SK-N-SH (cell line): ENCODE results near the gene CCDC69. TPM values are rescaled to one million over a fixed set of nuclear protein-coding genes. Genes with fewer than 3 reads are reported as not detected.

Experiments used
- CTCF ChIA-PET: fragments of 300-600, 350-600 bp; formaldehyde crosslinking; extraction: SDS; loops from one replicate; lab custom pipeline; 2021; lab: Yijun Ruan, JAX
- POLR2A ChIA-PET: fragments of 350-600 bp; sonication (Branson Sonifier 250); formaldehyde crosslinking; extraction: SDS; loops from one replicate; lab custom pipeline; 2020; ENCODE audit warnings: antibody characterized with exemption, inconsistent platforms; lab: Yijun Ruan, JAX
- DNase-seq: peaks from one replicate; pipeline ENCODE4 v3.0.0; 2012
- H2AFZ ChIP-seq: fragments of 200-600 bp; sonication (generic); 2 replicates; pipeline ENCODE4 v1.8.1; 2016; ENCODE audit warnings: antibody characterized with exemption, mild to moderate bottlenecking, low read depth
- H3F3A ChIP-seq: fragments of 200-600 bp; sonication (generic); replicated peaks from 2 replicates; pipeline ENCODE3; 2016; ENCODE audit warnings: antibody characterized with exemption, mild to moderate bottlenecking; ENCODE audit not compliant: insufficient read depth
- H3K27ac ChIP-seq, 2 experiments: fragments of 200-500 bp in 1 of 2; fragments of 200-600 bp in 1 of 2; sonication (Bioruptor generic) in 1 of 2; sonication (generic), shearing (Covaris generic) in 1 of 2; 2 replicates each; pipeline versions ENCODE4 v1.5.1 to v1.6.1; 2014 to 2016; ENCODE audit warnings: low read depth in 2 of 2, inconsistent platforms in 1 of 2, low read length in 1 of 2, mild to moderate bottlenecking in 1 of 2, mixed read lengths in 1 of 2
- H3K27me3 ChIP-seq: fragments of 200-600 bp; sonication (generic), shearing (Covaris generic); 2 replicates; pipeline ENCODE4 v1.6.1; 2016; ENCODE audit warnings: mixed run types; ENCODE audit not compliant: insufficient read depth
- H3K36me3 ChIP-seq, 2 experiments: fragments of 200-500 bp in 1 of 2; fragments of 200-600 bp in 1 of 2; sonication (Bioruptor generic) in 1 of 2; sonication (generic) in 1 of 2; replicated peaks in 1 of 2; 2 replicates each; pipeline versions ENCODE3 to v1.5.1; 2014 to 2016; ENCODE audit warnings: low read length in 1 of 2, mild to moderate bottlenecking in 1 of 2; ENCODE audit not compliant: insufficient read depth in 2 of 2, control insufficient read depth in 1 of 2
- H3K4me1 ChIP-seq, 2 experiments: fragments of 200-500 bp in 1 of 2; fragments of 200-600 bp in 1 of 2; sonication (Bioruptor generic) in 1 of 2; sonication (generic), shearing (Covaris generic) in 1 of 2; 2 replicates each; pipeline versions ENCODE4 v1.5.1 to v1.6.1; 2014 to 2016; ENCODE audit warnings: low read depth in 1 of 2, low read length in 1 of 2, mixed run types in 1 of 2; ENCODE audit not compliant: insufficient read depth in 2 of 2, control insufficient read depth in 1 of 2
- H3K4me2 ChIP-seq: fragments of 200-600 bp; sonication (generic), shearing (Covaris generic); 2 replicates; pipeline ENCODE4 v1.6.1; 2017; ENCODE audit warnings: mixed run types
- H3K4me3 ChIP-seq, 2 experiments: fragments of 200-500 bp in 1 of 2; fragments of 200-600 bp in 1 of 2; sonication (Bioruptor generic) in 1 of 2; sonication (generic), shearing (Covaris generic) in 1 of 2; 2 replicates each; pipeline versions ENCODE4 v1.5.1 to v1.8.1; 2014 to 2016; ENCODE audit warnings: low read depth in 2 of 2, inconsistent platforms in 1 of 2, low read length in 1 of 2, mild to moderate bottlenecking in 1 of 2, mixed read lengths in 1 of 2, moderate library complexity in 1 of 2
- H3K79me2 ChIP-seq: fragments of 200-600 bp; sonication (generic); 2 replicates; pipeline ENCODE4 v1.8.1; 2017; ENCODE audit warnings: mild to moderate bottlenecking; ENCODE audit not compliant: insufficient read depth
- H3K9ac ChIP-seq: fragments of 200-600 bp; sonication (generic); 2 replicates; pipeline ENCODE4 v1.6.1; 2017; ENCODE audit warnings: mixed run types
- H3K9me2 ChIP-seq: fragments of 200-600 bp; sonication (generic); 2 replicates; pipeline ENCODE4 v1.6.1; 2017; ENCODE audit warnings: mixed run types
- H3K9me3 ChIP-seq: fragments of 200-600 bp; sonication (generic); 2 replicates; pipeline ENCODE4 v1.6.1; 2017; ENCODE audit warnings: mixed run types, mild to moderate bottlenecking, moderate library complexity
- H4K20me1 ChIP-seq: fragments of 200-600 bp; sonication (generic); 2 replicates; pipeline ENCODE4 v1.6.1; 2017; ENCODE audit warnings: mild to moderate bottlenecking, mixed run types; ENCODE audit not compliant: insufficient read depth
- CHD2 ChIP-seq: fragments of 150-350 bp; IDR thresholded peaks from 2 replicates; pipeline ENCODE4 v1.6.1; 2018; ENCODE audit warnings: low read length; ENCODE audit not compliant: partially characterized antibody
- ELF1 ChIP-seq: IDR thresholded peaks from 2 replicates; pipeline ENCODE4 v1.4.0; 2012
- FOSL2 ChIP-seq: IDR thresholded peaks from 2 replicates; pipeline ENCODE4 v1.4.0; 2012; ENCODE audit warnings: low read depth, mild to moderate bottlenecking, moderate library complexity, borderline replicate concordance
- FOXJ3 ChIP-seq: sonication (generic); formaldehyde crosslinking; IDR thresholded peaks from 2 replicates; pipeline ENCODE4 v1.5.1; 2020; ENCODE audit warnings: mild to moderate bottlenecking, missing genetic modification reagents
- FOXM1 ChIP-seq: IDR thresholded peaks from 2 replicates; pipeline ENCODE4 v1.4.0; 2012; ENCODE audit warnings: low read depth, mild to moderate bottlenecking
- GABPA ChIP-seq: IDR thresholded peaks from 2 replicates; pipeline ENCODE4 v1.4.0; 2012; ENCODE audit warnings: low read depth, mild to moderate bottlenecking
- GATA2 ChIP-seq: sonication (generic); formaldehyde crosslinking; IDR thresholded peaks from 2 replicates; pipeline ENCODE4 v1.5.0; 2020; ENCODE audit warnings: mild to moderate bottlenecking, missing genetic modification reagents
- MXI1 ChIP-seq: IDR thresholded peaks from 2 replicates; pipeline ENCODE4 v1.6.1; 2012; ENCODE audit warnings: mild to moderate bottlenecking, low read depth, low read length, improper control_type of control experiment
- NRF1 ChIP-seq: IDR thresholded peaks from 2 replicates; pipeline ENCODE4 v1.6.1; 2012; ENCODE audit warnings: low read depth, mild to moderate bottlenecking, low read length
- POLR2AphosphoS5 ChIP-seq: IDR thresholded peaks from 2 replicates; pipeline ENCODE4 v1.6.1; 2012; ENCODE audit warnings: low read depth, low read length
- RAD21 ChIP-seq: IDR thresholded peaks from 2 replicates; pipeline ENCODE4 v1.6.1; 2012; ENCODE audit warnings: mild to moderate bottlenecking, low read length
- RFX5 ChIP-seq: IDR thresholded peaks from 2 replicates; pipeline ENCODE4 v1.6.1; 2012; ENCODE audit warnings: mild to moderate bottlenecking, improper control_type of control experiment, low read length
- SIN3A ChIP-seq: IDR thresholded peaks from 2 replicates; pipeline ENCODE4 v1.6.1; 2012; ENCODE audit warnings: low read depth, mild to moderate bottlenecking, low read length, moderate library complexity, borderline replicate concordance
- TAF1 ChIP-seq: IDR thresholded peaks from 2 replicates; pipeline ENCODE4 v1.6.1; 2012; ENCODE audit warnings: low read depth, mild to moderate bottlenecking, low read length, moderate library complexity, borderline replicate concordance
- YY1 ChIP-seq: IDR thresholded peaks from 2 replicates; pipeline ENCODE4 v1.4.0; 2012; ENCODE audit warnings: low read depth, mild to moderate bottlenecking
- WGBS: methylation state at CpG from one replicate; pipeline ENCODE4 v1.1.6; 2017; ENCODE audit warnings: low lambda C conversion rate; 5-methylcytosine and 5-hydroxymethylcytosine counted together
- polyA plus RNA-seq, 3 experiments: library from polyadenylated mRNA; depleted of rRNA; stranded (reverse); fragments of >200 nt; gene quantifications; 2 replicates each; pipeline ENCODE4 v1.2.3, GENCODE V29; 2012
- TF ChIP-seq, protein P1 (sequence below): IDR thresholded peaks from 2 replicates; pipeline ENCODE4 v1.4.0; 2012; ENCODE audit warnings: low read depth
- TF ChIP-seq, protein P2 (sequence below): fragments of 150-350 bp; IDR thresholded peaks from 2 replicates; pipeline ENCODE4 v1.6.1; 2016; ENCODE audit warnings: mild to moderate bottlenecking, low read depth, low read length
- TF ChIP-seq, protein P3 (sequence below): IDR thresholded peaks from 2 replicates; pipeline ENCODE4 v1.4.0; 2012; ENCODE audit warnings: low read depth, borderline replicate concordance
- TF ChIP-seq, protein P4 (sequence below): fragments of 150-350 bp; IDR thresholded peaks from 2 replicates; pipeline ENCODE4 v1.6.1; 2017; ENCODE audit warnings: antibody characterized with exemption, low read length, low read depth, borderline replicate concordance

CCDC69 gene
- polyA plus RNA-seq, 1 of the 3 experiments (the other 2 are of a cell fraction), result 0.38 TPM

GRCh38 chr5:151253605-151253950 lies 29.7 kb upstream of the CCDC69 start:
- CTCF ChIA-PET, result no interaction called here
- H3K9ac ChIP-seq, result peak overlapping the region; percentile 67
- TF ChIP-seq GABPA (no peak), TAF1 (no peak), FOXM1 (no peak), POLR2AphosphoS5 (no peak), FOXJ3 (no peak), RAD21 (no peak), YY1 (no peak), MXI1 (no peak)
- TF ChIP-seq, protein P1, sequence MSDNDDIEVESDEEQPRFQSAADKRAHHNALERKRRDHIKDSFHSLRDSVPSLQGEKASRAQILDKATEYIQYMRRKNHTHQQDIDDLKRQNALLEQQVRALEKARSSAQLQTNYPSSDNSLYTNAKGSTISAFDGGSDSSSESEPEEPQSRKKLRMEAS, result no peak
- TF ChIP-seq, all 33 proteins: peak for 0
- Histone ChIP-seq H3K79me2 (no peaks in the 10 kb centered on the region), H3K36me3 (no peaks in the 10 kb centered on the region), H3K4me2 (peak overlapping the region; percentile 95), H3K9me2 (no peaks in the 10 kb centered on the region), H3K9me3 (no peaks in the 10 kb centered on the region), H4K20me1 (no peaks in the 10 kb centered on the region), H3K4me3 (peak overlapping the region; percentile 63 to 78), H3K4me1 (peaks cover 0 to 5% of the 10 kb centered on the region in 2 experiments; a peak in 1 of 4 replicates), H2AFZ (peak overlapping the region; percentile 92), H3F3A (no peaks in the 10 kb centered on the region), H3K27ac (no peak overlapping the region; a peak in 1 of 4 replicates), H3K27me3 (no peaks in the 10 kb centered on the region)
- peak; percentile 29 for DNase-seq
- WGBS, result 54% methylated on average over 5 of the region's 5 CpGs
- POLR2A ChIA-PET, result no interaction called here

DNA sequence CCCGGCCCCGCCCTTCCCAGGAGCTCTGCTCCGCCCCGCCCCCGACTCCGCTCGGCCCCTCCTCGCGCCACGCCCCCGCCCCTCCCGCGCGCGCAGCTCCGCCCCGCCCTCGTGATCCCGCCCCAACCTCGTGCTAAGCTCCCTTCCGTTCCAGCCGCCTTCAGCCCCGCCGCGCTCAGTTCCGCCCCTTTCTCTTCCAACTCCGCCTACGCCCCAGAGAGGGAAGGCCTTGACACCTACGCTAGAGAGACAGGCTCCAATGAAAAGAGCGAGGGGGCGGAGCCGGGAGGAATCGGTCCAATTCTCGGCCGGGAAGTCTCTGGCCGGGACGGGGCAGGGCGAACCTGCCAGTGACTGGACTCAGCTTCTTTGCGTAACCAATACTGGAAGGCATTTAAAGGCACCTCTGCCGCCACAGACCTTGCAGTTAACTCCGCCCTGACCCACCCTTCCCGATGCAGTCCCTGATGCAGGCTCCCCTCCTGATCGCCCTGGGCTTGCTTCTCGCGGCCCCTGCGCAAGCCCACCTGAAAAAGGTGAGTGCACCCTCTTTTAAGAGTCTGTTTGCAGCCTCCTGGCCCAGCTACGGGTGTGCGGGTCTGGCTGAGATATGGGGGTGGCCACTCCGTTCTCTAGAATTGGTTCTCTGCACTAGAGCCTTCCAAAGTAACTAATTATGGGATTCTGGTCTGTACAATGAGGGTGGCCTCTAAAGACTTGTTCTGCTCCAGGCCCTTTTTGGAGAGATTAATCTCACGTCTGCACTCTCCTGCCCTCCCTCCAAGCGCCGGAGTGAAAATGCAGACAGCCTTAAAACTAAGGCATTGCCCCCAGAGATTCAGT lies 29.1 kb upstream of the CCDC69 start, which contains the start of gene GM2A:
GM2A (plus strand) TSS at position 424 of the 843 bp plus-strand sequence; CDS start at position 456, 32 bp downstream.
- peak within 1 kb of the TSS; percentile 67 for H3K9ac ChIP-seq
- H3K4me3 ChIP-seq, result peak within 1 kb of the TSS; percentile 63 to 78
- peak within 1 kb of the TSS; percentile 96 for H2AFZ ChIP-seq
- ChIA-PET POLR2A (interaction anchor here (0.6 to 1.2 kb wide), 2 partner anchors 201 to 399 kb away, joined by 3 read pairs; no protein-coding TSS in a partner anchor), CTCF (interaction anchor here (0.6 to 1.1 kb wide), 3 partner anchors 88 to 452 kb away, joined by 3 read pairs; no protein-coding TSS in a partner anchor)
- no peaks in the 10 kb centered on the region for H4K20me1 ChIP-seq
- H3K9me3 ChIP-seq, result no peaks in the 10 kb centered on the region
- no peaks in the 10 kb centered on the region for H3K36me3 ChIP-seq
- DNase-seq, result peak; percentile 99
- no peak for TF ChIP-seq FOXM1
- TF ChIP-seq SIN3A, result no peak
- TF ChIP-seq, protein P2, sequence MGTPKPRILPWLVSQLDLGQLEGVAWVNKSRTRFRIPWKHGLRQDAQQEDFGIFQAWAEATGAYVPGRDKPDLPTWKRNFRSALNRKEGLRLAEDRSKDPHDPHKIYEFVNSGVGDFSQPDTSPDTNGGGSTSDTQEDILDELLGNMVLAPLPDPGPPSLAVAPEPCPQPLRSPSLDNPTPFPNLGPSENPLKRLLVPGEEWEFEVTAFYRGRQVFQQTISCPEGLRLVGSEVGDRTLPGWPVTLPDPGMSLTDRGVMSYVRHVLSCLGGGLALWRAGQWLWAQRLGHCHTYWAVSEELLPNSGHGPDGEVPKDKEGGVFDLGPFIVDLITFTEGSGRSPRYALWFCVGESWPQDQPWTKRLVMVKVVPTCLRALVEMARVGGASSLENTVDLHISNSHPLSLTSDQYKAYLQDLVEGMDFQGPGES, result no peak; the same call in 1 of the 2 replicates
- peak; percentile 52 for TF ChIP-seq CHD2
- TF ChIP-seq FOXJ3, result no peak
- TF ChIP-seq, protein P3, sequence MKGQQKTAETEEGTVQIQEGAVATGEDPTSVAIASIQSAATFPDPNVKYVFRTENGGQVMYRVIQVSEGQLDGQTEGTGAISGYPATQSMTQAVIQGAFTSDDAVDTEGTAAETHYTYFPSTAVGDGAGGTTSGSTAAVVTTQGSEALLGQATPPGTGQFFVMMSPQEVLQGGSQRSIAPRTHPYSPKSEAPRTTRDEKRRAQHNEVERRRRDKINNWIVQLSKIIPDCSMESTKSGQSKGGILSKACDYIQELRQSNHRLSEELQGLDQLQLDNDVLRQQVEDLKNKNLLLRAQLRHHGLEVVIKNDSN, result 0 out of 2 replicates have a peak, but pooled peaks have one; percentile 46
- TF ChIP-seq, protein P4, sequence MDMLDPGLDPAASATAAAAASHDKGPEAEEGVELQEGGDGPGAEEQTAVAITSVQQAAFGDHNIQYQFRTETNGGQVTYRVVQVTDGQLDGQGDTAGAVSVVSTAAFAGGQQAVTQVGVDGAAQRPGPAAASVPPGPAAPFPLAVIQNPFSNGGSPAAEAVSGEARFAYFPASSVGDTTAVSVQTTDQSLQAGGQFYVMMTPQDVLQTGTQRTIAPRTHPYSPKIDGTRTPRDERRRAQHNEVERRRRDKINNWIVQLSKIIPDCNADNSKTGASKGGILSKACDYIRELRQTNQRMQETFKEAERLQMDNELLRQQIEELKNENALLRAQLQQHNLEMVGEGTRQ, result no peak
- peak; percentile 16; the same call in 1 of the 2 replicates for TF ChIP-seq GABPA
- TF ChIP-seq POLR2AphosphoS5, result peak; percentile 56; the same call in 1 of the 2 replicates
- TF ChIP-seq NRF1, result peak; percentile 48; the same call in 1 of the 2 replicates
- no peak for TF ChIP-seq FOSL2
- peak; percentile 79 for TF ChIP-seq RFX5
- TF ChIP-seq ELF1, result peak; percentile 39; the same call in 1 of the 2 replicates
- no peak for TF ChIP-seq GATA2 (CRISPR knock-in tag)
- TF ChIP-seq MXI1, result peak; percentile 82
- WGBS, result 1% methylated on average over 36 of the region's 52 CpGs
- H3F3A ChIP-seq, result no peaks in the 10 kb centered on the region
- no peaks in the 10 kb centered on the region for H3K9me2 ChIP-seq
- no peaks in the 10 kb centered on the region for H3K79me2 ChIP-seq
- peaks cover 0 to 5% of the 10 kb centered on the region in 2 experiments; a peak in 1 of 4 replicates for H3K4me1 ChIP-seq
- peak within 1 kb of the TSS; percentile 95 for H3K4me2 ChIP-seq
- H3K27me3 ChIP-seq, result peaks cover 2% of the 10 kb centered on the region; the same call in 1 of the 2 replicates
- H3K27ac ChIP-seq, result peak within 1 kb of the TSS in 1 of 2 experiments; percentile 13; a peak in 1 of 4 replicates
